Measurements from ENCODE around the gene ORMDL3.
A peak's percentile ranks its signal among the peaks of the same experiment; 100 is the strongest.
"Not testable (repeated sequence)": the region's sequence is repeated elsewhere in the genome, so short reads cannot be mapped to it uniquely, and the experiment has no call there.

ORMDL3 gene

GRCh38 chr17:39903158-39903884, 24.1 kb downstream of the ORMDL3 start:
- DNase-seq (ENCODE audit: low read depth in 1 of 2, low spot score in 1 of 2): peak in 1 of 2 experiments; percentile 43
- H3K27me3 ChIP-seq (ENCODE audit: insufficient read depth, poor library complexity, severe bottlenecking): no peaks in the 10 kb centered on the region
- H3K27ac ChIP-seq (replicated peaks): no peak overlapping the region
- no peak for TF ChIP-seq POLR2AphosphoS5 (IDR thresholded peaks at IDR 0.05; ENCODE audit: low read depth)
- no peak for TF ChIP-seq SPI1 (IDR thresholded peaks at IDR 0.05; ENCODE audit: borderline replicate concordance, low read depth)
- TF ChIP-seq GABPA (IDR thresholded peaks at IDR 0.05; ENCODE audit: low read depth): no peak
- TF ChIP-seq, protein P1, sequence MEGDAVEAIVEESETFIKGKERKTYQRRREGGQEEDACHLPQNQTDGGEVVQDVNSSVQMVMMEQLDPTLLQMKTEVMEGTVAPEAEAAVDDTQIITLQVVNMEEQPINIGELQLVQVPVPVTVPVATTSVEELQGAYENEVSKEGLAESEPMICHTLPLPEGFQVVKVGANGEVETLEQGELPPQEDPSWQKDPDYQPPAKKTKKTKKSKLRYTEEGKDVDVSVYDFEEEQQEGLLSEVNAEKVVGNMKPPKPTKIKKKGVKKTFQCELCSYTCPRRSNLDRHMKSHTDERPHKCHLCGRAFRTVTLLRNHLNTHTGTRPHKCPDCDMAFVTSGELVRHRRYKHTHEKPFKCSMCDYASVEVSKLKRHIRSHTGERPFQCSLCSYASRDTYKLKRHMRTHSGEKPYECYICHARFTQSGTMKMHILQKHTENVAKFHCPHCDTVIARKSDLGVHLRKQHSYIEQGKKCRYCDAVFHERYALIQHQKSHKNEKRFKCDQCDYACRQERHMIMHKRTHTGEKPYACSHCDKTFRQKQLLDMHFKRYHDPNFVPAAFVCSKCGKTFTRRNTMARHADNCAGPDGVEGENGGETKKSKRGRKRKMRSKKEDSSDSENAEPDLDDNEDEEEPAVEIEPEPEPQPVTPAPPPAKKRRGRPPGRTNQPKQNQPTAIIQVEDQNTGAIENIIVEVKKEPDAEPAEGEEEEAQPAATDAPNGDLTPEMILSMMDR (IDR thresholded peaks at IDR 0.05; ENCODE audit: insufficient read depth, low read length): no peak
- TF ChIP-seq REST (IDR thresholded peaks at IDR 0.05; ENCODE audit: insufficient replicate concordance, low read depth): no peak
- H3K4me3 ChIP-seq (replicated peaks; ENCODE audit: insufficient read depth, low read length): no peak overlapping the region

DNA sequence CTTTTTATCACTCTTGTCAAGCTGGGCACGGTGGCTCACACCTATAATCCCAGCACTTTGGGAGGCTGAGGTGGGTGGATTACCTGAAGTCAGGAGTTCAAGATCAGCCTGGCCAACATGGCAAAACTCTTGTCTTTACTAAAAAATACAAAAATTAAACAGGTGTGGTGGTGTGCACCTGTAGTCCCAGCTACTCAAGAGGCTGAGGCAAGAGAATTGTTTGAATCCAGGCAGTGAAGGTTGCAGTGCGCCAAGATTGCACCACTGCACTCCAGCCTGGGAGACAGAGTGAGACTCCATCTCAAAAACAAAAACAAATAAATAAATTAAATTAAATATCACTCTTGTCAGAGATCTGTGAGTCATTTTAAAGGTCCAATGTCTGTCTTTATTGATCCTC, 25.4 kb downstream of the ORMDL3 start:
- not testable (repeated sequence) for DNase-seq (ENCODE audit: low read depth in 1 of 2, low spot score in 1 of 2); H3K4me3 ChIP-seq (replicated peaks; ENCODE audit: insufficient read depth, low read length); H3K27ac ChIP-seq (replicated peaks); H3K27me3 ChIP-seq (ENCODE audit: insufficient read depth, poor library complexity, severe bottlenecking)

- TF ChIP-seq, protein P1 (IDR thresholded peaks at IDR 0.05; ENCODE audit: insufficient read depth, low read length): no peak
- TF ChIP-seq SPI1 (IDR thresholded peaks at IDR 0.05; ENCODE audit: borderline replicate concordance, low read depth): no peak
- TF ChIP-seq REST (IDR thresholded peaks at IDR 0.05; ENCODE audit: insufficient replicate concordance, low read depth): no peak
- no peak for TF ChIP-seq GABPA (IDR thresholded peaks at IDR 0.05; ENCODE audit: low read depth)
- TF ChIP-seq POLR2AphosphoS5 (IDR thresholded peaks at IDR 0.05; ENCODE audit: low read depth): no peak
- Histone ChIP-seq H3K27me3 (ENCODE audit: insufficient read depth, poor library complexity, severe bottlenecking) (no peaks in the 10 kb centered on the region), H3K27ac (replicated peaks) (no peak overlapping the region), H3K4me3 (replicated peaks; ENCODE audit: insufficient read depth, low read length) (no peak overlapping the region)
- DNase-seq (ENCODE audit: low read depth in 1 of 2, low spot score in 1 of 2): no peak
These were observed 28.2 kb downstream of the ORMDL3 start for GRCh38 chr17:39899215-39899614.

- H3K4me3 ChIP-seq (replicated peaks; ENCODE audit: insufficient read depth, low read length): no peak overlapping the region
- H3K27ac ChIP-seq (replicated peaks): no peak overlapping the region
- no peak for TF ChIP-seq GABPA (IDR thresholded peaks at IDR 0.05; ENCODE audit: low read depth)
- no peak for TF ChIP-seq SPI1 (IDR thresholded peaks at IDR 0.05; ENCODE audit: borderline replicate concordance, low read depth)
- no peak for TF ChIP-seq REST (IDR thresholded peaks at IDR 0.05; ENCODE audit: insufficient replicate concordance, low read depth)
- TF ChIP-seq, protein P1 (IDR thresholded peaks at IDR 0.05; ENCODE audit: insufficient read depth, low read length): no peak
- TF ChIP-seq POLR2AphosphoS5 (IDR thresholded peaks at IDR 0.05; ENCODE audit: low read depth): no peak
- no peak for DNase-seq (ENCODE audit: low read depth in 1 of 2, low spot score in 1 of 2)
- no peaks in the 10 kb centered on the region for H3K27me3 ChIP-seq (ENCODE audit: insufficient read depth, poor library complexity, severe bottlenecking)
These were observed 29.3 kb downstream of the ORMDL3 start for GRCh38 chr17:39898088-39898487.

Data from HL-60 (cell line).